GM12891 (cell line): ENCODE results near the gene KRT78.

Experiments used
- PAX5 ChIP-seq: IDR thresholded peaks from 2 replicates; pipeline ENCODE4 v1.6.1; 2011; ENCODE audit warnings: low read length, moderate library complexity, mild to moderate bottlenecking; ENCODE audit not compliant: insufficient read depth, severe bottlenecking
- POLR2A ChIP-seq: IDR thresholded peaks from 2 replicates; pipeline ENCODE4 v1.6.1; 2011; ENCODE audit warnings: low read depth, low read length, control low read depth
- POLR2AphosphoS5 ChIP-seq: IDR thresholded peaks from 2 replicates; pipeline ENCODE4 v1.6.1; 2011; ENCODE audit warnings: low read depth, low read length, control low read depth
- POU2F2 ChIP-seq: IDR thresholded peaks from 2 replicates; pipeline ENCODE4 v1.6.1; 2011; ENCODE audit warnings: low read depth, mild to moderate bottlenecking, control low read depth, low read length, moderate library complexity
- SPI1 ChIP-seq: IDR thresholded peaks from 2 replicates; pipeline ENCODE4 v1.6.1; 2011; ENCODE audit warnings: low read depth, low read length, control low read depth
- TAF1 ChIP-seq: IDR thresholded peaks from 2 replicates; pipeline ENCODE4 v1.6.1; 2011; ENCODE audit warnings: low read depth, low read length, control low read depth

DNA sequence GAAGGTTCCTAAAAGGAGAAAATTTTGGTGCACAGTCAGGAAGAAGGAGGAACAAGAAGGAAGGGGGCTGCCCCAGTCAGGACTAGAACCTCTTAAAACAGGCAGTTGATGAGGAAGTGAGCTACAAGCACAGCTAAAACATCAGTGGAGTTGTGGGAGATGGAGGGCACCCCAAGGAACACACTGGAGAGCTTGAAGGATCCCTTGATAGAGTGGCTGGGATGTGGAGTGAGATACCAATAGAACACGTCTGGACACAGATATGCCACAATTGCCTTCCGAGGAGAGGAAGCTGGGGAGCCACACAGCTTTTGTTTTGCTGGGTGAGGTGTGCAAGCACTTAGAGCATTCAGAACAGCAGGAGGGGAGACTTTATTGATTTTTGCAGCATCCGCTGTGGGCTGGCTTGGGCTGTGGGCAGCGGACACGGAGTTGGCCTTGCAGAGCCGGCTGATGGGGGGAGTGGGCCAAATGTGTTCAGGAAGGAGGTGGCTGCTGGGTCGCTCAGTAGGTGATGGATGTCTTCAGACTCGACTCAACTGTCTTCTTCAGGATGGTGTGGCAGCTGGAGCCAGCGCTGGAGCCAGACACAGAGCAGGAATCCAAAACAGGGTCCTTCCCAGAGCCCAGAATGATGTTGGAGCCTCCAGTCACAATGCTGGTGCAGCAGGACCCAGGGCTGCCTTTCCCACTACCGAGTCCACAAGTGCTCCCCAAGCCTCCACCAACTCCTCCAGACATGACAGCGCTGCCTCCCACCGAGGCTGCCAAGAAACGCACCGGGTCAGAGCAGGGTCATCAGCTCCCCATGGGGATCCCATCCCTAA lies 10.0 kb downstream of the KRT78 start:
- TF ChIP-seq POLR2A (no peak), POLR2AphosphoS5 (no peak), TAF1 (no peak), POU2F2 (no peak), PAX5 (no peak), SPI1 (no peak)
